NOMO-1 treated with DMSO at 0.1 percent for 48 hours (cell line): ENCODE measurements around the gene PKNOX2.

Experiments
- DNase-seq: peaks from one replicate; lab custom pipeline; 2025; ENCODE audit not compliant: unreplicated experiment; lab: John Stamatoyannopoulos, UW

PKNOX2 gene

DNA sequence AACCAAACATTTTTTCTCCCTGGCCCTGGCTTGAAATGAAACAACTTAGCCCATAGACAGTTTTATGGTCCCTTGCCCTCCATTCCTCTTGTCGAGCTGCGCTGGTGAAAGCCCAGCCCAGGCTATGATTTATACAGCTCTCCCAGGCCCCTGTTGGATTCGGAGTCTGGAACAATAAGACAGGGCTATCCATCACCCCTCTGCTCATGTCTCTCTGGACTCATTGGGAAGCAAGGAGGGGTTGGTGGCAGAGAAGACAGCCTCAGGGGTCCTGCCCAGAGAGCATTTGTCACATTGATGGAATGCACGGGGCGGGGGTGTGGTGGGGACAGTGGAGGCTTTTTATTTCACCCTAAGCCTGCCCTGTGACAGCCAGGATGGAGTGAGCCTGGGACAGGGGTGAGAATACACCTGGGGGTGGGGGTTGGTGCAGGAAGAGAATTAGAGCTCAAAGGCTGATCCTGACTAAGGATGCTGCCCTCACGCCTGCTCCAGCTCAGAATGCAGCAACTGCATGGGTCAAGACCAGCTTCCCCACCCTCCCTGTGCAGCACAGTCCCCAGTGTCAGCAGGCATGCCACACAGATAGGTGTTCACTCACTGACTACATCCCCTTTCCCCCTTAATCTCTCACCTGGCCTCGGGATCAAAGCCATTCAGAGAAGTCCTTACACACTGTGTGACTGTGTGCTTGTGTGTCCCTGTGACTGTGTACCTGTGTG is 10.0 kb upstream of the PKNOX2 start:
- no peak for DNase-seq

DNA sequence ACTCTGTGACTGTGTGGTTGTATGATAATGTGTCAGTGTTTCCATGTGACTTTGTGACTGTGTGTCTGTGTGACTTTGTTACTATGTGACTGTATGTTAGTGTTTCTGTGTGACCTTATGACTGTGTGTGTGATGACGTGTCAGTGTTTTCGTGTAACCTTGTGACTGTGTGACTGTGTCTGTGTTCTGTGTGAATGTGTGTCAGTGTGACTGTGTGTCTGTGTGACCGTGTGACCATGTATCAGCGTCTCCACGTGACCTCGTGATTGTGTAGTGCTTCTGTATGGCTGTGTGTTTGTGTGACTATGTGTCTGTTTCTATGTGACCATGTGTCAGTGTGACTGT is 9.5 kb upstream of the PKNOX2 start:
- DNase-seq, result no peak

DNA sequence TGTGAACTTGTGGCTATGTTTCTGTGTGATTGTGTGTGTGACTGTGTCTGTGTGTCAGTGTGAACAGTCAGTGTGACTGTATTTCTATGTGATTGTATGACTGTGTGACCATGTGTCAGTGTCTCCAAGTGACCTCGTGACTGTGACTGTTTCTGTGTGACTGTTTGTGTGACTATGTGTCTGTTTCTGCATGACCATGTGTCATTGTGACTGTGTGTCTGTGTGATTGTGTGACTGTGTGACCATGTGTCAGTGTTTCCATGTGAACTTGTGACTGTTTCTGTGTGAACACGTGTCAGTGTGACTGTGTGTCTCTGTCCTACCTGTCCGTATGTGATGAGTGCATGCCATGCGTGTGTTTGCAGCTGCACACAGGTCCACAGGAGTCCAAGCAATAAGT is 8.8 kb upstream of the PKNOX2 start:
- no peak for DNase-seq

DNA sequence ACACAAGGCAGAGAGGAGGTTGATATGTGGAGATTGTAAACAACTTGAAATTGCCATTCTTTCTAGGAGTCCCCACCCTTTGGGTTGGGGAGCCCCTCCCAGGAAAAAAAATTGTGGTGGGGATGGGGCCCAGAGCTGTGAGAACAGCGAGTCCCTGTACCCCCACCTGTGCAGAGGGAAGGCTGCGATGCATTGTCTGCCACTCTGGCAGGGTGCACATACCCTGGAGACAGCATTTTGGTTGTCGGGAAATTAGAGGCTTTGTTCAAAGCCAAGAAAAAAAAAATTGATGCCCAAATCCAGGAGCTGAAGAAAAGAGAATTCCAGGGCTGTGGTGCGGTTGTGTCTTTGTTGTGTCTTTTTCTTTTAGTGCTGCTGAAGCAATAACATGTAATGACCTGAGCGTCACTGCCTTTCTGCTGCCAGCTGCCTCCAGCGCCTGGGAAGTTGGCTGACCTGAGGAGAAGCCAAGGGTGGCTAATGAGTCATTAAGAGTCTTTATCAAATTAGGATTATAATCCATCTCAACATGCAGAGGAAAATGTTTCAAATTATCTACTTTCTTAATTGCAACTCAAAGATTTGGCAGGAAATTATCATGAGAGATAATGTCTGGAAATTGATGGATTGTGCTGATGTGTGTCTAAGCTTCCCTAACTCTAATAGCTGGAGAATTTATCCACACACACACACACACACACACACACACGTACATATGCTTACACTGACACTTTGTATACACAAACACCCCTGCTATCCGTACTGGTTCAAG is 8.0 kb upstream of the PKNOX2 start:
- no peak for DNase-seq

DNA sequence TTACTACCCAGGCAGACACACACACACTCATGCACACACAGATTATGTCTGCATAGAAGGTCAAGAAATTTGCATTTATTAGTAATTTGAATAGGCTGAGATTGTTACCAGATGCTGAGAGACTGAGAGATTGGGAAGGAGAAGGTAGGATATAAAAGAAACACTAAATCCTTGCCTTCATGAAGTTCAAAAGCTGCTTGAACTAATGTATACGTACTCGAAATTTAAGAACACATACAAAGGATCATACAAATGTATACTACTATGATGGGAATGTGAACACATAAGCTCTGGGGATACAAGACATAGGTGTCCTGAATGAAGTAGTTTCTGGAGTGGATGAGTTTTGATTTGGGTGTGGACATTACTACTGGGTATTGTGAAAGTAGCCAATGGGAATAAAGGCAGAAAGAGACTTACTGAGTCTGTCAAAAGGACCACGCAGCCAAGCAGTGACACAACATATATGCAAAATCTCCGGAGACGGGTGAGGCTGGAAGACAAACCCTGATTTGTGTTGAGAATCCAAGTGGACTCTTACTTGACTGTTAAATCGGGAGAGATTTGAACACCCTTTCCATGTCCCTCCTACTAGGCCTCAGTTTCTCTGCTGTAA is 7.3 kb upstream of the PKNOX2 start:
- DNase-seq, result no peak

DNA sequence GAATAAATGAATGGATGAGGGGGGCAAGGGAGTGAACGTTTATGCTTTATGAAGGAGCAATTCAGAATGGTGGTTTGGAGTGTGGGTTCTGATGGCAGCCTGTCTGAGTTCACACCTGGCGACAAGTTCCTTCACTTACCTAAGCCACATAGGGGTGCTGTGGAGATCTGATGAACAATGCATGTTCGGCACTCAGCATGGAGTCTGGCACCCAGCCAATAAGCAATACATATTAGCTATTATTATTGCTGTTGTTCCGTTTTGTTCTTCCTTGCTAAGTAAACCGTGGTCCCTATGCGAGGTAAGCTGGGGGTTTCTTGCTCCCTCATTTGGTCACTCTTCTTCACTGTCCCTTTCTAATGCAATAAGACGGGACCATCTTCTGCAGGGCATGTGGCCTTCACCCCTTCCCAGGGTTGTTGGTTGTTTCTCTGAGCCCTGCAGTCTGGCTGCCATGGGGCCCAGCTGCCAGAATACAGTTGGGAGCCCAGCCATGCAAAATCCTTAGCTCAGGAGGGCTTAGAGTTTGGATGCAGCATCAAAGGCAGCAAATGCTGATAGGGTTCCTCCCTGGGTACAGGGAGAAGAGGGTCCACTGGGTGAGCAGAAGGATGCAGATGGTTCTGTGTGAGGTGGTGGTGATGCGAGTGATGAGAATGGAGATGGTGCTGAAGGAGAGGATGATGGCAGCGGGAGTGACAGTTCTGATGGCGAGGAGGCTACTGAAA is 6.4 kb upstream of the PKNOX2 start:
- DNase-seq, result no peak

DNA sequence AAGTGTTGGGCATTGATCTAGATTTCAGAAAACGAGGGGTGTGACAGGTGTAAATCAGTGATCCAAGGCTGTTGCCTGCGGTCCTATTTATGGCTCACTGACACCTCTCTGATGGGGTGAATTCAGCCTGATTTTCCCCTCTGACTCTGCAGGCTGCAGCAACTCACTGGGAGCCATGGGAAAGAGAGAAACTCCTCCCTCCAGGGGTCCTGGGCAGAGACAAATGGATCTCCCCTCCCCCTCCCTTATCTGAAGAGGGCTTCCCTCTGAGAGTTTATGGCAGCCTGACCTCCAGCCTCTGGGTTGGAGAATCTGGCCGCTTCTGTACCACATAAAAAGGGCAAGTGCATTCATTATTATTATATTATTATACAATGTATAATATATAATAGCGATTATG is 1.8 kb upstream of the PKNOX2 start:
- no peak for DNase-seq

DNA sequence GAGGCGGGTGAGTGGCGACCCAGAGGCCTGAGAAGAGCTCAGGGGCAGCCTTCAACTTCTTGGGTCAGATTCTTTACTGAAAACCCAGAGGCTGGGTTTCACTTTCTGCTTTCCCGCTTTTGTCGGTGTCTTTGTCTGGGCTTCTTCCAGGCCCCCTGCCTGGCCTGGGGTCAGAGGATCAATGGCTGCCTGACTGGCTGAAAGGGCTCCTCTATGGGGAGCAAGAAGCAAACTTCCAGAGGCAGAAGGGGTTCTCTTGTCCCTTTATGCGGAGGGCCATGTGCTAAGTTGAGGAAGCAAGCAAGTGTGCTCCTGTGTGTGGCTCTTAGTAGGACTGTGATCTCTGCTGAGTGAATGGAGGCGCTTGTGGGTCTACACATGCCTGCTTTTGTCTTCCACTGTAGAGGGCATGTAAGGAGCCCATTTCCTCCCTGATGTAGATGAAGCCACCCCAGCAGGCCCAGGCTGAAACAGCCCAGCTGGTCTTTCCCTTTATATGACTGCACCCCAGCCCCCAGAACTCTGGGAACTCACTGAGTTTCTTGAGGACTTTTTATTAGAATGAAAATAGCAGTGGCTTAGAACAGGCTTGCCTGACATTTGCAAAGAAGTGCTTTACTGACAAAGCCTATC is 1.0 kb upstream of the PKNOX2 start:
- no peak for DNase-seq

DNA sequence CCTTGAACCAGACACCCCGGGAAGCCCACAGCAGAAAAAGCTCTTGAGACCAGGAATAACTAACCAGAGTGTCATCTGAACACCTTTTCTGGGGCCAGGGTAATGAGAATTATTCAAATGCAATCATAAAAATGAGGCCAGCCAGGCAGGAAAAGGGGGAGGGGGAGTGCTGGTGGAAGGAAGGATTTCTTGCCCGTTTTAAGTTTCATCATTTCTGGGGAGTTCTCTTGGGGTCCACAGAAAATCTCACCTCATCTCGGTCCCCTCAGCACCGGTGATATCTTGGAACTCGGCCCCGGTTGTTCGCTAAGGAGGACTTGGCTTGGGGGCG is 495 bp upstream of the PKNOX2 start:
- no peak for DNase-seq

DNA sequence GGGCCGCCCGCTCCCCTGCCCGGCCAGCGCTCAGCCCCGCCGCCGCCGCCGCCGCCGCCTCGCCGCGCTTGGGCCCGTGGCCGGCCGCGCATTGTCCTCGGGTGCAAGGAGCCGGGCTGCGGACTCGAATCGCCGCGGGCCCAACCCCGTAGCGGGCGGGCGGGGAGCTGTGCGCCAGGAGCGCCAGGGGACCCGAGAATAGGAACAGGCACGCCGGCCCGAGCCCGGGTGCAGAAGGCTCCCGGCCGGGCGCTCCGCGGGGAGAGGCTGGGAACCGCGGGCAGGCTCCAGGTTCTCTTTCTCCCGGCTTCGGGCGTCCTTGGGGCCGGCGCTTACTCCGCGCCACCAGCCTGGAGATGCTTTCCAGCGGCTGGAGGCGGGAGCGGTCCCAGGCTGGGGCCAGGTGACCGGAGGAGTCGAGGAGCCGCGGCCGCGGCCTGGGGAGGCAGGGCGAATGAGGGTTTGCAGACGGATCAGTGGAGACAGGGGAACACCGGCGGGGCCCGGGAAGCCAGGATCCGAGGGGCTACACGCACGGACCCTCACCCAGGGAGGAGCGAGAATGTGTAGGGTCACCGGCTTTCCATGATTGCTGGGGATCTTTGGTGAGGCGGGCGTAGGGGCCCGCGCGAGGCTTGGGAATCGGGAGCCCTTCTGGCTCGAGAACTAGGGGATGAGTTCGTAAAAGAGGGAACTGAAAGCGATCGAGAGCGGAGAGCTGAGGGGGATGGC is 726 bp downstream of the PKNOX2 start:
- peak; percentile 34 for DNase-seq

DNA sequence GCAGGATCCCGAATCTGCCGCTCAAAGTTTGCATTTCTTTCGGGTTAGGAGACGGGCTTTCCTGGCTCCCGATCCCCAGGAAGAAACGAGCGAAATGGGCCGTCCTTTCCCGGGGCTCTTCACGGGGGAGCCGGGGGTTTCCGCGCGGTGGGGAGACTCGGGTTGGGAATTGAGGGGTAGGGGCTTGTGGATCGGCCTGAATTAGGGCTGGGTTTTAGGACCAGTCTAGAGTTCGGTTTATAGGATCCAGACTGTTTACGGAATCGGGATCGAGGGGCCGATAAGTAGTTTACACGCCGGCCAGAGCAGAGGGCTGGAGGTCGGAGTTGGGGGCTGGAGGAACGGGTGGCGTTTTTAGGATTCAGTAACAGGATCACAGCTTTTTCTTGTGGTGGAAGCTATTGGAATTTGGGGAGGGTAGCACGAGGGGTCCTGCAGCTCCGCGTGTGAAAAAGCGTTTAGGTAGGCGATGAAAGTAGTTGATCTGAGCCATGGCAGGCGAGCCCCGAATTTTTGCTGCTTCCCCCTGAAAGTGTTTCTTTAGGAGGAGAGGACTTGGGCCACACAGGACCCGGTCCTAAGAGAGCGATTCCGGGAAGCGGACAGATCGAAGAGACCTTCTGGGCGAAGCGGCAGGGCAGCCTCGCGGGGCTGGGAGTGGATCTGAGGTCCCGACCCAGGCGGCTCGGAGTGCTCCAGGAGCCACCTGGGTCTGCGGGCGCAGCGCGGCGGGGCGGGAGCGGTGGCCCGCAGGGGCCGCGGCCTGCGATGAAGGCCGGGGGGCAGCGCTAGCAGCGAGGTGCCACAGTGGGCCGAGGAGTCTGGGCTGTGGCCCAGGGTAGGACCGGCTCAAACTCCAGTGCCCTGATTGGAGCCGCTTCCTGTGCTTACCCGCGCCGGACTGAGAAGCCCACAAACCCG is 1.6 kb downstream of the PKNOX2 start:
- no peak for DNase-seq

DNA sequence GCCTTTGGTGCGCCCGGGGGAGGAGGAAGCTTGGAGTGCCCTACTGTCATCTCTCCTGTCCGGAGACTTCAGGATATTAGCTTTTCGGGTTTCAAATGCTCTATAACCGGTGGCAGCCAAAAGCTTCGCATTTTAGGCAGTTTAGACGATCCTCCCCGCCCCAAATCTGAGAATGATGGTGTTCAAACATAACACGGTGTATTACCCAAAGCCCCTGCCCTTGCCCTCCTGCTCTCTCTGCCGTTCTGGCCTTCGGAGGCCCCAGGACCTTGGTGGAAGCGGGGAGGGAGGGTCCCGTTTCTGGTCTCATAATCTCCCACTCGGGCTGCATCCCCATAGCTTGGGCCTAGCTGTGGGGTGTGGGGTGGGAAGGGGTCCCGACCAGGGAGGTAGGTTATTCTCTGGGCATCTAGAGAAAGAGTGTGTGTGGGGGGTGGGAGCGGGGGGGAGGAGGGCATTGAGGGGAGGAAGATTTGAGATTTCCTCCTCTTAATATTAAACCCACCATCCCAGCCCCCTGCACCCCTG is 2.3 kb downstream of the PKNOX2 start:
- DNase-seq, result no peak

DNA sequence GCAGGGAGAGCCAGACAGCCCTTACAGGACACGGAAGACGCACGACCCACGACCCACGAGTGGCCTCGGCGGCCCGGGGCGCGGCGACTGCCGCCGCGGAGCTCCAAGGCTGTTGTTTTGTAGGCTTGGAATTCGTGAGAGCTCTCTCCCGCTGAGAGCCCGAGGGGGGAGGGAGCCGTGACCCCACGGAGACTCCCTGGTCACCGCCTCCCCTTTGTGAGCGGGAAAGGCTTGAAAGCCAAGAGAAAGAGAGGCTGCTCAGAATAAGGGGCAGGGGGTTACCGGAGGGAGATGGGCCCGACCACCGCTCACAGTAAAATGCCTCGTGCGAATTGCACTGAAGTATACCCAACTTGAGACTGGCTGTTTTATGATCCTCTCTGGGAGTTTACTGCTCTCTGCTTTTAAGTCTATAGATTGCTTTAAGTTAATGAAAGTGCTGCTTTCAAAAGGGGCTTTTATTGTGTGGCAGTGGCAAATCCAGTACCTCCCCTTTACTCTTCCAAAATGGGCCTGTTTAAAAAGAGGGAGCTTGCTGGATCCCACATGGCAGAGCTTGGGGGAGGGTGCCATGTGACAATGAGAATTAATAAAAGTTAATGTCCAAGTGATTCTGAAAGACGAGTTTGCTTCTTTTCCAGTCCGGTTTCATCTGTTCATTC is 2.9 kb downstream of the PKNOX2 start:
- DNase-seq, result no peak

DNA sequence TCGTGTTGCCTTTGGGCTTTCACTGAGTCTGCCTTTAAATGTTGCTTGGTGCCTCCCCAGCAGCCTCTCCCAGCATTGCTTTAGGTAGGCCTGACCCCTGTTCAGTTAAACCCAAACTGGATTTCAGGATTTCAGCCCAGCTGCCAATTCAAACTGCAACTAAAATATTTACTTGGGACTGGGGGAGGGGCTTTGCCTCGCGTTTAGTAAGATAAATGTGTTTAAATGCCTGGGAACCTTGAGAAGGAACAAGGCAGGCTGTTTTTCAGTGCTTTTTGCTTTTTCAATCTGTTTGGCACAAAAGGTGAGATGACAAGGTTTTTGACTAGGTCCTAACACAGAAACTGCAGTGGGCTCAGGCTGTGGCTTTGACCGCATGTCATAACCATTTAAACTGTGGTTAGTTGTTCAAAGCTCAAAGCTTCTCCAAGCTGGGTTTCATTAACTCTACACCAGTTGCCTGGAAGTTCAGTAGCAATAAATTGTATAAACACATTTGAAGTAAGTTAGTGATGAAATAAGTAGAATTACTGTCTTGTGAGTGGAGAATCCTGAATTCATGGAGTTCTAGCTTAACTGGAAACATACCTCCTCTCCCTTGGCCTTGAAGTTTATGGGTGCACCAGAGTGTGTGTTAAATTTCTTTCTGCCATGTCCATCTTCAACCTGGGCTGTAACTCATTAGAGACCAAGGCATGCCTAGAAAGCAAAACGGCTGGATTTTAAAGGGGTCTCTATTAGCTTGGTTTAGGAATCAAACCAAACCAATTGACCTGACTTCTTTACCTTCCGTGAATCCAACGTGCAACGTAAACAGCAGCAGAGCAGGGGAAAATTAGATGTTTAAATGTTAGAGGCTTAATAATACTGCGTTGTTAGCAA is 3.6 kb downstream of the PKNOX2 start:
- peak; percentile 73 for DNase-seq

DNA sequence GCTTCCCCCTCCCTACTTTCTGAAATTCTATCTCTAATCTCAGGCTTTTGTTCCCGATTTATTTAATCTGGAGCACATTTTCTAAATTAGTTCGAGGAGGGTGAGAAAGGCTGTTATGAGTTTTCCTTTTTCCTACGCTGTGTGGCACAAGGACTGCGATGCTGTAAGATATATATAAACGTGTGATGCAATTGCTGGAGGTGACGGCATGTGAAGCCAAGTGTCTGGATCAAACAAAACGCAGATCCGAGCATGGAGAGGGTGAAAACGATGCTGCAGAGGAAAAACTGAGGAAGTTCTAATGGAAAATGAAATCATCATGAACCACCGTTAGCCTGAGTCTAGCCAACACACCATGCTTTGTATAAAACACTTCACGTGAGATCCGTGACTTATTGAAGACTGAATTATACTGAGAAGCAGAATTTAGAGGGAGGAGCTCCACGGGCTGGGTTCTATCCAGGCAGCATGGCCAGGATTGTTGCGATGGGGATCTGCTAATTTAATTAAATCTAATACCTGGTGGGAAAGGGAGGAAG is 4.4 kb downstream of the PKNOX2 start:
- DNase-seq, result no peak

DNA sequence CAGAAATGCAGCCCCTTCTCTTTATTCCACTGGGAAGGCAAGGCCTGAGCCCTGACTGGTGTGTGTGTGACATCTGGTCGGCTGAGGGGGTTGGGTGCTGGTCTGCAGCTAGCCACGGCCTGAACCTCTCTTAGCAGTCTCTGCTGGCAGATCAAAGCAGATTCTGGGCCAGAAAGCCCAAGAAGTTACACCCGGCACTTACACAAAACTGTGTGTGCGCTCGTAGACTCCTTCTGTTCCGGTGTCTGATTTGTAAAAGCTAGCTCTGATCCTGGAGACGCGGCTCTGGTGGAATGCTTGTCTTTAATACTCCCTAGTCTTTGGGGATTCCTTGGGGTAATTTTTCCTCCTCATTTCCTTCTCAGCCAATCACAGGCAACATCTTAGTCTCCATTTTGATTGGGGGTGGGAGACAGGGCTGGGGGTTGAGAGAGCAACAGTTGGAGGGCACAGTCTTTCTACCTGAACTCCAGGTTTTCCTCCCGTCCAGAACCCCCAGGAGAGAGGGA is 5.5 kb downstream of the PKNOX2 start:
- DNase-seq, result no peak

DNA sequence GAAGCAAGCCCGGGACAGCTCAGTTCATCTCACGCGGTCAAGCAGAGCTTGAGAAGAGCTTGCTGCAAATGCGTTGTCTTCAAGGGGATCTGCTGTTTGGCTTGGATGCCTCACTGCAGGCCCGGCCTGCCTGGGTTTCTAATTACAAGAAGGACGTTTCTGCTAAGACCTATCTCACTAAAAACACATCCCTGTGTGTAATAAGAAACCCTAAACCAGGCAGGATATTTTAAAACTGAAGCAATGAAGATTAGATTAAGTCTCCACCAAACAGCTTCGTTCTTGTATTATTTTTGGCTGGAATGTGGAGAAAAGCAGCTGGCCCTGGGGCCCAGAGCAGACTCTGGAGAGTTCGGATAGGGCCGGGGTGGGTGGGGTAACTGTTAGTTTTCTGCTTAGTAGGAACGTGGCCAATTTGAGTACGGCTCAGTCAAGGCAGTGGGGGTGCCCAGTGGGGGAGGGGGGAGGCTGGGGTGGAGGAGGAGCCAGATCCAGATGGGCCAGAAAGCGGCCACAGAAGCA is 6.0 kb downstream of the PKNOX2 start:
- DNase-seq, result no peak
